VCaP (cell line): ENCODE results near the gene LDLRAD4.

Experiments used
- H3K27ac ChIP-seq: fragments of 450-650 bp; 2 replicates; pipeline ENCODE4 v1.5.1; 2017
- TF ChIP-seq, protein P1 (sequence below): fragments of 450-650 bp; conservative IDR thresholded peaks from 2 replicates; pipeline ENCODE4 v1.5.1; 2017; ENCODE audit warnings: mild to moderate bottlenecking, moderate library complexity

The LDLRAD4 gene

DNA sequence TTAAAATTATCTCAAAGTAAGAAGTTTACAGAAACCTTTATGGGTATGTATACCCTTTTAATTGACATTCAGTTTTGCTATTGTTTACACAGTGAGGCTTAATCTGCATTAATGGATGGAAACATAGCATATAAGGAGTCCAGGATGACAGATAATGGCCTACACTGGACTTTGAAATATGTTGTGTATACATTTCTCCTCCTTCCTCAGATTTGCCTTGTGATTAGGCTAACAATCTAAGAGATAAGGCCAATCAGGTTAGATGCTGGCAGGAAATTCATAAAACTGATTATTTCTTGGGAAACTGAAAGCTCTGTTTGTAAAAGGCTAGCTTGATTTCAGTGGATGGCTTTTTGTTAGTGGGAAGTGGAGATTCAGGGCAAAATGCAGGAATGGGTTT lies 191.9 kb downstream of the LDLRAD4 start:
- peak overlapping the region; percentile 24; the same call in 1 of the 2 replicates for H3K27ac ChIP-seq
- TF ChIP-seq, protein P1, sequence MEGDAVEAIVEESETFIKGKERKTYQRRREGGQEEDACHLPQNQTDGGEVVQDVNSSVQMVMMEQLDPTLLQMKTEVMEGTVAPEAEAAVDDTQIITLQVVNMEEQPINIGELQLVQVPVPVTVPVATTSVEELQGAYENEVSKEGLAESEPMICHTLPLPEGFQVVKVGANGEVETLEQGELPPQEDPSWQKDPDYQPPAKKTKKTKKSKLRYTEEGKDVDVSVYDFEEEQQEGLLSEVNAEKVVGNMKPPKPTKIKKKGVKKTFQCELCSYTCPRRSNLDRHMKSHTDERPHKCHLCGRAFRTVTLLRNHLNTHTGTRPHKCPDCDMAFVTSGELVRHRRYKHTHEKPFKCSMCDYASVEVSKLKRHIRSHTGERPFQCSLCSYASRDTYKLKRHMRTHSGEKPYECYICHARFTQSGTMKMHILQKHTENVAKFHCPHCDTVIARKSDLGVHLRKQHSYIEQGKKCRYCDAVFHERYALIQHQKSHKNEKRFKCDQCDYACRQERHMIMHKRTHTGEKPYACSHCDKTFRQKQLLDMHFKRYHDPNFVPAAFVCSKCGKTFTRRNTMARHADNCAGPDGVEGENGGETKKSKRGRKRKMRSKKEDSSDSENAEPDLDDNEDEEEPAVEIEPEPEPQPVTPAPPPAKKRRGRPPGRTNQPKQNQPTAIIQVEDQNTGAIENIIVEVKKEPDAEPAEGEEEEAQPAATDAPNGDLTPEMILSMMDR = no peak

DNA sequence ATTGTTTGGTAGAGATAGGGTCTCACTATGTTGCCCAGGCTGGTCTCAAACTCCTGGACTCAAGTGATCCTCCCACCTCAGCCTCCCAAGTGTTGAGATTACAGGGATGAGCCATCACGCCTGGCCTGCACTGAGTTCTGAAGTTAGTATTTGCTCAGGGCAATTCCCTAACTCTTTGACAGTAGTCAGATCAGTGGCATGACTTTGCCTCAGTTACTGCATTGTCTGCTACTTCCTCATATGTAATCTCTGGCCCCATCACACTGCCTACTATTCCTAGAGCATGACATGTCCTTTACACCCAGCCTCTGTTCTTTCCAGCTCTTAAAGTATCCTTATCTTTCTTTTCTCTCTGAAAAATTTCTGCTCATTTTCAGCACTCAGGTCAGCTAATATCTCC lies 193.5 kb downstream of the LDLRAD4 start:
- TF ChIP-seq, protein P1 = no peak
- no peak overlapping the region for H3K27ac ChIP-seq

DNA sequence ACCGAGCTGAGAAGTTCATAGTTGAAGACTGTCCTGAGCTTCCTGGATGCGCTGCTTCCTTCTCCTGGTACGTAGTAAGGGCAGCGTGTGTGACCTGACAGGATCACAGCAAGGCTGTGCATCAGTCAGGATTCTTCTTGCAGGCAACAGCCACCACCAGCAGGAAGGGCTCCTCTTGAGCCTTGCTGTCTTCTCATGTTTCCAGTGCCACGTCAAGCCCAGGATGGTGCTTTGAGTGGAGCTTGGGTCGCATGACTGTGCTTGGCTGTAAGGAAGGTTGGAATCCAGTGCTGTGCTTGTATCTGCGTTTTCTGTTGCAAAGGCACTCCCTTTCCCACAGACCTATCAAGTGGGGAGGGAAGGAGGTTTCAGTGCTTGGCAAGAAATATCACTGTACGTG lies 194.3 kb downstream of the LDLRAD4 start:
- H3K27ac ChIP-seq = no peak overlapping the region
- TF ChIP-seq, protein P1 = no peak

DNA sequence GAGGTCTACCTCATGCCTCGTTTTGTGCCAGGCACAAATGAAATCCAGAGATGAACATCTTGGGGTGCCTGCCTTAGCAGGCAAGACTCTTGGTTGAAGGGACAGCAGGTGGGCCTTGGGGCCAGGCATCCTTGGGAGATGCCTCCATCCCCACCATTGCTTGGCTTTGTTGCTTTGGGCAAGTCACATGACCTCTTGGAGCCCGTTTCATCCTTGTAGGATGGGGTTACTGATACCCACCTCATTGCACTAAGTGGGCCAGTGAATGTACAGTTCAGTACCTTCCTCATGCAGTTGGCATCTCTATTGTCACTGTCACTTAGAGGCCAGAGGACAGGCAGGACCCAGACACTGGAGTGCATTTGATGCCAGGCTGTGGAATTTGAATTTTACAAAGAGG lies 195.5 kb downstream of the LDLRAD4 start:
- TF ChIP-seq, protein P1 = no peak
- no peak overlapping the region for H3K27ac ChIP-seq

DNA sequence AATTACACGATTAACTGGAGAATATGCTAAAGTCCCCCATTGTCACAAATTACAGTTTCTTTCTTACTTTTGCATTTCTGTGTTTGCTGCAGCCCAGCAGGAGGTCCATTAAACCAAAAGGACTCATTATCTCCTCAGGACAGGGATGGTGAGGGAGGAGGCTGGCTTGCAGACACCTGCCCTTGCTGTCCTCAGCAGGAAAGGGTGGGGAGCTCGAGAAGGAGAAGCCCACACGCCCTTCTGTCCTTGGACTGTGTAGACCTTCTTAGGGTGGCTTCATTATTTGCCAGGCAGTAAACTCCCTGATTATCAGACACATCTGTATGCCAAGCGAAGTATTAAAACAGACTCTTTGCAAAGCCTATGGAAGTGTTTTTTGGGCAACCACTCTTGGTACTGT lies 196.0 kb downstream of the LDLRAD4 start:
- H3K27ac ChIP-seq = no peak overlapping the region
- TF ChIP-seq, protein P1 = no peak

DNA sequence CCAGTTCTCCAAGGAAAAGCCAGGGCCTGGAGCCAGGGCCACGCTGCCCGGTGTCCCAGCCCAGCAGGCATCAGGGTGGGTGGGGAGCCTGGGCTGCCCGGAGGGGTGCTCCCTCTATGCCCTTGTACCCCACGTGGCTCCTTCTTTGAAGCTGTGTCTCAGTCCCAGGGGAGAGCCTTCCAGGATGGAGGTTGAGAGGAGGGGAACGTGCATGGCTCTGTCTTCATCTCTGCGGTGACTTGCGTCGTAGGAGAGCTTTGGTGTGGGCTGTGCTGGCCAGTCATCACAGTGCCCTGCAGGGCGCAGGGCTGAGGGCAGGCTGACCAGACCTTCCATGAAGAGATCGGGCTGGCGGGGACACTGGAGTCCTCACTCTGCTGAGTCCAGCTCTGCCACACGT lies 197.2 kb downstream of the LDLRAD4 start:
- TF ChIP-seq, protein P1 = no peak
- no peak overlapping the region for H3K27ac ChIP-seq

DNA sequence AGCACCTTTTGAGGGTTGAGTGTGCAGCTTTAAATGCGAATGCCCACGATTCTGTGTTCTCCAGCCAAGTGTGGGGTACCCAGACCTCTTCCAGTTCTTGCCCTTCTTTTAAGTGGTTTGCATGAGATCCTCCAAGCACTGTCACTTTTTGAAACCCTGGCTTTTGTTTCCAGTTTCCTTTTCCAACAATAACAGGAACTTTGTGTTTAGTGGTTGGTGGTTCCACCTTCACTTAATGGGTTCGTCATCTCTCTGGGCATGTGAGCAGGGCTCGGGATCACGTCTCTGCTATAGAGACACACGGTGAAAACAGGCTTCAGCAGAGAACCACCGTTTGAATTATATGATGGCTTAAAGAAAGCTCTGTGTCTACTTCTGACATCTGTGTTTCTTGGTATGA lies 197.6 kb downstream of the LDLRAD4 start:
- no peak overlapping the region for H3K27ac ChIP-seq
- TF ChIP-seq, protein P1 = no peak

DNA sequence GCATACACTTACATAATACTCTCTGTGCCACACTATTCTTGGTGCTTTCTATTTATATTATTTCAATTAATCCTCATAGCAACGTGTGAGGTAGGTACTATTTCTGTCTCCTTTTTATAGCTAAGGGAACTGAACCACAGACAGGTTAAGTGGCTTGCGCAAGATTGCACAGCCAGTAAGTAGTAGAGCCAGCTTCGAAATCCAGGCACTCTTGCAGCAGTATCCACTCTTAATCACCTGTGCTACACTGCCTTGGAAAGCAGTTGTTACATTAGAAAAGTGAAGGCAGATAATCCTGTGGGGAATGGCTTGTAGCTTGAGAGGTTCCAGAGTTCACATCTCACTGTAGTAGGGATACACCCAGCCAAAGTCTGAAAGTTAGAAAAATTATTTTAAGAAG lies 198.3 kb downstream of the LDLRAD4 start:
- TF ChIP-seq, protein P1 = no peak
- no peak overlapping the region for H3K27ac ChIP-seq
